Measurements from ENCODE around the gene SEC16A.

DNA sequence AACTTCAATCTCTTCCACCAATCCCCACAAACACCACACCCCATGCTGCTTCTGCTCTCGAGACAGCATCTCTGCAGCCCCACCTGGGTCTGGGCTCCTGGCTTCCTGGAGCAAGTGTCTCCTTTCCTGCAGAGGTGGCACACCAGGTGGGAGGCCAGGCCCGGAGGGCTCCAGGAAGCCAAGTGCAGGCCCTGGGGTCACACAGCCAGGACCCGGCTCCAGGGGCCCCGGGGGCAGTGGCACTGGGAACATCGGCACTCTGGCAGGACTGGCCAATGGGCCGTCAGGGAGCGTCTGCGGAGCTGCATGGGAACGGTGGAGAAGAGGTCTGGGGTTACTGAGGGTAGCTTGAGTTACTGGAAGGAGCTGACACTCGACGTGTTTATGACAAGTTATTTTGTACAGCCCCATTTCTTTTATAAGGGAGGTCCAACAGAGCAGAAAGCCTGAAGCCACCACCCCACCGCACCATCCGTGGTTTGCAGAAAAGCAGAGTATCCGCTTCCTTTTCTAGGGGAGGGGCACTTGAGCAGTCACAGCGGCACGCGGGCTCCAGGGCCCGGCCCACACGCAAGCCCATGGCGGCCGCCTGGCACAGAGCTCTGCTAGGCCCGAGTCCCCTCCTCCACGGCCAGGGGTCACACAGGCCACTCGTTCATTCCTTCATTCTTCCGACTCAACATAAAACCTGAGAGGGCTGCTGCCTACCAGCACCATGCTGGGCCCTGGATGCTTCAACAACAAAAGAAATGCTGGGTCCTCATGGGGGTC is 28.6 kb downstream of the SEC16A start:
- TF ChIP-seq, protein P1, sequence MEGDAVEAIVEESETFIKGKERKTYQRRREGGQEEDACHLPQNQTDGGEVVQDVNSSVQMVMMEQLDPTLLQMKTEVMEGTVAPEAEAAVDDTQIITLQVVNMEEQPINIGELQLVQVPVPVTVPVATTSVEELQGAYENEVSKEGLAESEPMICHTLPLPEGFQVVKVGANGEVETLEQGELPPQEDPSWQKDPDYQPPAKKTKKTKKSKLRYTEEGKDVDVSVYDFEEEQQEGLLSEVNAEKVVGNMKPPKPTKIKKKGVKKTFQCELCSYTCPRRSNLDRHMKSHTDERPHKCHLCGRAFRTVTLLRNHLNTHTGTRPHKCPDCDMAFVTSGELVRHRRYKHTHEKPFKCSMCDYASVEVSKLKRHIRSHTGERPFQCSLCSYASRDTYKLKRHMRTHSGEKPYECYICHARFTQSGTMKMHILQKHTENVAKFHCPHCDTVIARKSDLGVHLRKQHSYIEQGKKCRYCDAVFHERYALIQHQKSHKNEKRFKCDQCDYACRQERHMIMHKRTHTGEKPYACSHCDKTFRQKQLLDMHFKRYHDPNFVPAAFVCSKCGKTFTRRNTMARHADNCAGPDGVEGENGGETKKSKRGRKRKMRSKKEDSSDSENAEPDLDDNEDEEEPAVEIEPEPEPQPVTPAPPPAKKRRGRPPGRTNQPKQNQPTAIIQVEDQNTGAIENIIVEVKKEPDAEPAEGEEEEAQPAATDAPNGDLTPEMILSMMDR (IDR thresholded peaks at IDR 0.05; ENCODE audit: insufficient read depth, low read length) = no peak
- TF ChIP-seq POLR2AphosphoS5 (IDR thresholded peaks at IDR 0.05; ENCODE audit: low read depth) (no peak), SPI1 (IDR thresholded peaks at IDR 0.05; ENCODE audit: borderline replicate concordance, low read depth) (no peak)
- TF ChIP-seq, protein P2, sequence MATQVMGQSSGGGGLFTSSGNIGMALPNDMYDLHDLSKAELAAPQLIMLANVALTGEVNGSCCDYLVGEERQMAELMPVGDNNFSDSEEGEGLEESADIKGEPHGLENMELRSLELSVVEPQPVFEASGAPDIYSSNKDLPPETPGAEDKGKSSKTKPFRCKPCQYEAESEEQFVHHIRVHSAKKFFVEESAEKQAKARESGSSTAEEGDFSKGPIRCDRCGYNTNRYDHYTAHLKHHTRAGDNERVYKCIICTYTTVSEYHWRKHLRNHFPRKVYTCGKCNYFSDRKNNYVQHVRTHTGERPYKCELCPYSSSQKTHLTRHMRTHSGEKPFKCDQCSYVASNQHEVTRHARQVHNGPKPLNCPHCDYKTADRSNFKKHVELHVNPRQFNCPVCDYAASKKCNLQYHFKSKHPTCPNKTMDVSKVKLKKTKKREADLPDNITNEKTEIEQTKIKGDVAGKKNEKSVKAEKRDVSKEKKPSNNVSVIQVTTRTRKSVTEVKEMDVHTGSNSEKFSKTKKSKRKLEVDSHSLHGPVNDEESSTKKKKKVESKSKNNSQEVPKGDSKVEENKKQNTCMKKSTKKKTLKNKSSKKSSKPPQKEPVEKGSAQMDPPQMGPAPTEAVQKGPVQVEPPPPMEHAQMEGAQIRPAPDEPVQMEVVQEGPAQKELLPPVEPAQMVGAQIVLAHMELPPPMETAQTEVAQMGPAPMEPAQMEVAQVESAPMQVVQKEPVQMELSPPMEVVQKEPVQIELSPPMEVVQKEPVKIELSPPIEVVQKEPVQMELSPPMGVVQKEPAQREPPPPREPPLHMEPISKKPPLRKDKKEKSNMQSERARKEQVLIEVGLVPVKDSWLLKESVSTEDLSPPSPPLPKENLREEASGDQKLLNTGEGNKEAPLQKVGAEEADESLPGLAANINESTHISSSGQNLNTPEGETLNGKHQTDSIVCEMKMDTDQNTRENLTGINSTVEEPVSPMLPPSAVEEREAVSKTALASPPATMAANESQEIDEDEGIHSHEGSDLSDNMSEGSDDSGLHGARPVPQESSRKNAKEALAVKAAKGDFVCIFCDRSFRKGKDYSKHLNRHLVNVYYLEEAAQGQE (IDR thresholded peaks at IDR 0.05; ENCODE audit: insufficient replicate concordance, low read depth) = no peak
